ENCODE data around the gene DHX40. TPM values are rescaled to one million over a fixed set of nuclear protein-coding genes. Genes with fewer than 3 reads are reported as not detected.

DHX40 gene
- total and polyA plus RNA-seq, 2 of the 8 experiments (the other 6 are each of a cell fraction or from before 2014, with no cell fraction given): 13.5 to 28.3 TPM

- H2AFZ ChIP-seq (ENCODE audit: low read length): no peak overlapping the region
- H3K79me1 ChIP-seq (ENCODE audit: low read depth, low read length): no peaks in the 10 kb centered on the region
- no peak overlapping the region for H3K4me2 ChIP-seq (ENCODE audit: insufficient read depth in 1 of 2, low read depth in 2 of 2, low read length in 2 of 2)
- no peaks in the 10 kb centered on the region for H4K20me1 ChIP-seq (replicated peaks in 1 of 2; ENCODE audit: control insufficient read depth in 1 of 2, insufficient read depth in 2 of 2, low read length in 2 of 2)
- no peaks in the 10 kb centered on the region for H3K23me2 ChIP-seq (ENCODE audit: low read depth, low read length)
- no peak overlapping the region for H3K18ac ChIP-seq (ENCODE audit: extremely low read depth, low read length)
- H3K4ac ChIP-seq (replicated peaks; ENCODE audit: insufficient read length, low read depth, low read length): no peak overlapping the region
- no peak overlapping the region for H4K8ac ChIP-seq (ENCODE audit: extremely low read depth, insufficient read depth, low read length)
- 72% methylated on average over 2 of the region's 4 CpGs; no CpG with 5 or more reads in 1 of the 2 experiments for WGBS, 2 experiments (ENCODE audit: extremely low coverage in 1 of 2, insufficient coverage in 1 of 2, insufficient read length in 1 of 2, insufficient replicate concordance in 2 of 2, low coverage in 1 of 2, low lambda C conversion rate in 2 of 2, missing lambda C conversion rate in 1 of 2)
- no peak overlapping the region for H3K14ac ChIP-seq (ENCODE audit: insufficient read length)
- no peak overlapping the region for H2AK5ac ChIP-seq (ENCODE audit: low read depth, low read length)
- no peak overlapping the region for H4K5ac ChIP-seq (ENCODE audit: insufficient read length, low read depth, low read length)
- H2BK120ac ChIP-seq (replicated peaks; ENCODE audit: low read depth, low read length): no peak overlapping the region
- no peak overlapping the region for H2BK5ac ChIP-seq (ENCODE audit: low read depth, low read length)
- FAIRE-seq (no peak), DNase-seq (ENCODE audit: low read depth in 1 of 2, low spot score in 2 of 2) (no peak)
- H3K56ac ChIP-seq (replicated peaks; ENCODE audit: insufficient read length, low read depth, low read length): no peak overlapping the region
- H4K91ac ChIP-seq (replicated peaks; ENCODE audit: insufficient read length, low read length): no peak overlapping the region
- H2BK20ac ChIP-seq (ENCODE audit: low read length): no peak overlapping the region
- ChIA-PET POLR2A (ENCODE audit: partially characterized antibody) (no interaction called here), CTCF (ENCODE audit: partially characterized antibody) (interaction anchor here (2.0 kb wide), 1 partner anchor 9 kb away, joined by 6 read pairs; no protein-coding TSS in a partner anchor)
- no peaks in the 10 kb centered on the region for H3K9me3 ChIP-seq (ENCODE audit: insufficient read depth in 2 of 2, low read depth in 1 of 2, low read length in 1 of 2)
- no peak overlapping the region for H3K4me3 ChIP-seq (ENCODE audit: extremely low read depth in 1 of 4, insufficient read depth in 2 of 4, low read depth in 3 of 4, low read length in 4 of 4)
- H3K9ac ChIP-seq (replicated peaks in 1 of 4; ENCODE audit: extremely low read depth in 1 of 4, low read depth in 3 of 4, low read length in 3 of 4): no peak overlapping the region
- H3K4me1 ChIP-seq (replicated peaks in 1 of 4; ENCODE audit: control insufficient read depth in 3 of 4, insufficient read depth in 4 of 4, low read length in 3 of 4): peaks cover 0 to 3% (median 1%) of the 10 kb centered on the region in 4 experiments; a peak in 1 of 7 replicates
- H3K27ac ChIP-seq (ENCODE audit: low read depth, low read length): no peak overlapping the region
- no peaks in the 10 kb centered on the region for H3K79me2 ChIP-seq (ENCODE audit: control insufficient read depth in 1 of 2, insufficient read depth in 2 of 2, low read length in 2 of 2)
- H2BK15ac ChIP-seq (ENCODE audit: low read length): no peak overlapping the region
- H3K36me3 ChIP-seq (ENCODE audit: control insufficient read depth in 2 of 4, insufficient read depth in 4 of 4, low read length in 3 of 4): no peaks in the 10 kb centered on the region
- TF ChIP-seq CTCF (IDR thresholded peaks at IDR 0.05; ENCODE audit: control extremely low read depth in 1 of 3, insufficient read depth in 1 of 3, low read depth in 1 of 3, low read length in 3 of 3) (no peak), BCL11A (IDR thresholded peaks at IDR 0.05; ENCODE audit: low read depth in 2 of 2, low read length in 2 of 2) (no peak), NRF1 (IDR thresholded peaks at IDR 0.05; ENCODE audit: low read depth, low read length) (no peak)
- H2BK12ac ChIP-seq (ENCODE audit: low read depth, low read length): no peak overlapping the region
- no peak overlapping the region for H3K23ac ChIP-seq (ENCODE audit: insufficient read length)
- H3K27me3 ChIP-seq (replicated peaks in 1 of 4; ENCODE audit: control insufficient read depth in 3 of 4, extremely low read depth in 1 of 4, insufficient read depth in 3 of 4, low read length in 3 of 4): no peaks in the 10 kb centered on the region
These were observed 14.7 kb upstream of the DHX40 start for GRCh38 chr17:59550703-59551102.
